ENCODE measurements around the gene SMIM24. TPM values are rescaled to one million over a fixed set of nuclear protein-coding genes. Genes with fewer than 3 reads are reported as not detected.

The SMIM24 gene
- not detected in 2 replicates for total RNA-seq

GRCh38 chr19:3480383-3481091, at the start of gene SMIM24:
Gene SMIM24, minus strand, starts transcription at chr19:3480525. Its CDS starts 62 bp downstream, at chr19:3480463.

GRCh38 chr19:3505598-3506383, 25.5 kb upstream of the SMIM24 start, which contains the start of gene FZR1:
Gene FZR1, plus strand, starts transcription at chr19:3506311. Its CDS starts 16,679 bp downstream, at chr19:3522990.

GRCh38 chr19:3500429-3501101, 20.2 kb upstream of the SMIM24 start, which contains the start of gene DOHH:
Gene DOHH, minus strand, starts transcription at chr19:3500674. Its CDS starts 3,860 bp downstream, at chr19:3496814.

GRCh38 chr19:3483226-3483628, 2.9 kb upstream of the SMIM24 start, which contains the start of gene SMIM44:
Gene SMIM44, minus strand, starts transcription at chr19:3483441. Its CDS starts 38 bp downstream, at chr19:3483403.

Other genes starting within 250 kb of the SMIM24 start
- 37.5 and 50.5 TPM in 2 replicates for gene NFIC, start 113.9 kb downstream of the SMIM24 start, total RNA-seq
- gene SMIM44, start 2.9 kb upstream of the SMIM24 start, total RNA-seq: not detected in 2 replicates
- gene DOHH, start 20.1 kb upstream of the SMIM24 start, total RNA-seq: 12.6 and 16.2 TPM in 2 replicates
- gene FZR1, start 25.8 kb upstream of the SMIM24 start, total RNA-seq: 25.1 and 35.3 TPM in 2 replicates
- gene TEKTIP1, start 58.6 kb upstream of the SMIM24 start, total RNA-seq: not detected in 2 replicates
- 72.6 and 80.2 TPM in 2 replicates for gene MFSD12, start 77.1 kb upstream of the SMIM24 start, total RNA-seq
- gene HMG20B, start 92.4 kb upstream of the SMIM24 start, total RNA-seq: 75.0 and 88.5 TPM in 2 replicates
- 0.18 and 0.32 TPM in 2 replicates for gene GIPC3, start 105.0 kb upstream of the SMIM24 start, total RNA-seq
- gene TBXA2R, start 126.3 kb upstream of the SMIM24 start, total RNA-seq: 1.3 and 4.2 TPM in 2 replicates
- gene CACTIN, start 146.3 kb upstream of the SMIM24 start, total RNA-seq: 19.0 and 26.4 TPM in 2 replicates
- 32.7 and 38.6 TPM in 2 replicates for gene PIP5K1C, start 219.9 kb upstream of the SMIM24 start, total RNA-seq
- not detected in 2 replicates for gene TJP3, start 227.9 kb upstream of the SMIM24 start, total RNA-seq

All from cardiac atrium fibroblast (primary cell).